GM21576 (cell line): ENCODE measurements around the gene GPR152.

ENCODE experiments used
- ATAC-seq: cut with Tn5 transposase; IDR thresholded peaks from one replicate; pipeline ENCODE4 v1.9.1; 2021; ENCODE audit warnings: mild to moderate bottlenecking, moderate library complexity; ENCODE audit not compliant: unreplicated experiment

The GPR152 gene

GRCh38 chr11:67452141-67452952 is at the start of gene GPR152:
GPR152 (minus strand) TSS chr11:67452729; CDS start chr11:67452724, 5 bp downstream.
- ATAC-seq = no peak

GRCh38 chr11:67501854-67502253 is 49.3 kb upstream of the GPR152 start:
- ATAC-seq = no peak

- ATAC-seq = no peak
Measured at GRCh38 chr11:67500831-67501715, 48.5 kb upstream of the GPR152 start.

DNA sequence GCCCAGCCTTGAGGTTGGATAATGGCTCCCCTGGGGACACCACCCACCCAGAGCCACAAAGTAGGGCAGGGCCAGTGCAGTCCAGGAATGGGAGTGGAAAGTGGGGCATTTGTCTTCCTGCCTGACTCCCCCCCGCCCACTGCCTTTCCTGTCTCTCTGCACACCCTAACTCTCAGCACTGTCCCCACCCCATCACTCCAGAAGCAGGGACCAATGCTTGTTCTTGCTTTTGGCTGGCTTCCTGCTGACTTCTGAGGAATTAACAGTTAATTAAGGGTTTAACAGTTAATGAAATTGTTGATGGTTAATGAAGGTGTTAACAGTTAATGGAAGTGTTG is 47.9 kb upstream of the GPR152 start:
- no peak for ATAC-seq

DNA sequence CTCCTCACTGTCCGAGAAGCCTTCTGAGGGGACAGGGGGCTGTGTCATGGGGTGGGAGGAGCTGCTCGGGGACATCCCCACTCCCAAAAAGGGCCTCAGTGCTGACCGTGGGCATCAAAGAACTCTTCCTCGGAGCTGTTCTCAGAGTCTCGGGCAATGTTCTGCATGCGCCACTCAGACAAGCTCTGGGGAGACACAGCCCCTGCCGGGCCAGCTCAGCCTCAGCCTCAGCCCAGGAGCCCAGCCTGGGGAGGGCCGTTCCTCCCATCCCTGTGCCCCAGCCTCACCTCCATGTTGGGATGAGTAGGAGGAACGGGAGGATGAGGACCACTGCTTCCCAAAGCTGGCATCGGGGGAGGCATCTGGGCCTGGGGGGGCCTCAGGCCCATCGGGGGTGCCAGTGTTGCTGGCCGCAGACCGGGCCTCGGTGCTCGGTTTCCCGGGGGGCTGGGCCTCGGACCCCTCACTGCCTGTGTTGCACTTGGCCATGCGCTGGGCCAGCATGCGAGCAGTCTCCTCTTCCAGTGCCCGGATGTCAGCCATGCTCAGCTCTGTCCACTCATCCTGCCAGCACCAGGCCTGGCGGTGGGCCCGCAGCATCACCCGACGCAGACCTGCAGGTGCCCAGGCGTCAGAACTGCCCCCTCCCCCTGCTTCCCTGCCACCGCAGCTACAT is 47.4 kb upstream of the GPR152 start:
- no peak for ATAC-seq

DNA sequence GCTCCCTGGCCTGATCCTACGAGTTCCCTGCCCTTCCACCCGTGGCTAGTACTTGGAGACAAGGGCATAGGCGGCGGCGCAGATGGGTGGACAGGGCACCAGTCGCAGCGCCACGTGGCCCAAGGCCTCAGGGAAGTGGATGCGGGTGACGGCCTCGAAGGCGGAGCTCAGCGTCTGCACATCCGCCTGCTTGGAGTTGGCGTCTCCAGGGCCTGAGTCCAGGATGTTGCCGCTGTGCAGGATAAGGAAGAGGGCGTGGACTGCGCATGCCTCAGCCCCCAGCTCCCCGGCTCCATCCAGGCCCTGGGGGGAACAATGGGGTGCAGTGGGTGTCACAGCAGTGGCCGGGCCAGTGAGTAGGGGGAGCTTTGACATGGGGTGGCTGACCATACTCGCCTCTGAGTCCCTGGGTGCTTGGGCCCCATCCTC is 46.0 kb upstream of the GPR152 start:
- ATAC-seq = no peak

DNA sequence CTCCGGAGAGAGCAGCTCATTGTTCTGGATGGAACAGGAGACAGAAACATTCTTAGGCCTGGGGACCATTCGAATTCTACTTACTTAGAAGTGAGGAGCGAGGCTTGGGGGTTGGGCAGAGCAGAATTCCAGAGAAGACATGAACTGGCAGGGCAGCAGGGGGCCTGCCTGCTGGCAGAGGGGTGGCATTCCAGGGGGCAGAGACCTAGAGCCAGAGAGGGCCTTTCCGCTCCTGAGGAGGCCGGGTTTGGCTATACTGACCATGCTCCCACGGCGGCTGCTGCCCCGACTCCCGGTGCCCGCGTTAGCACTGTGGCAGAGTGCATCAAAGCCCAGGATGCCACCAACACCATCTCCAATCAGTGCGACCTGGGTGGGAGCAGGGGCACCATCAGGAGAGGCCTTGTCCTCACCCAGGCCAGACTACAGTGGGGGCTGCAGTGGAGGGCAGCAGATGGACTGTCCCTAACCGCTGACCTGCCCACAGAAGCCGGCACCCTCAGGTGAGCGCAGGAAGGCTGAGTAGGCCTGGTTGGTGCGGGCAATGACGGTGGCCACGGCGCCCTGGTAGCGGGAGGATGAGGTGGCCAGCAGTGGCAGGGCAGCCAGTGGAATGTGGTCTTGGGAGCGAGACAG is 45.2 kb upstream of the GPR152 start:
- ATAC-seq = no peak

GRCh38 chr11:67496113-67496512 is 43.6 kb upstream of the GPR152 start:
- no peak for ATAC-seq

GRCh38 chr11:67495234-67496005 is 42.9 kb upstream of the GPR152 start:
- ATAC-seq = no peak

DNA sequence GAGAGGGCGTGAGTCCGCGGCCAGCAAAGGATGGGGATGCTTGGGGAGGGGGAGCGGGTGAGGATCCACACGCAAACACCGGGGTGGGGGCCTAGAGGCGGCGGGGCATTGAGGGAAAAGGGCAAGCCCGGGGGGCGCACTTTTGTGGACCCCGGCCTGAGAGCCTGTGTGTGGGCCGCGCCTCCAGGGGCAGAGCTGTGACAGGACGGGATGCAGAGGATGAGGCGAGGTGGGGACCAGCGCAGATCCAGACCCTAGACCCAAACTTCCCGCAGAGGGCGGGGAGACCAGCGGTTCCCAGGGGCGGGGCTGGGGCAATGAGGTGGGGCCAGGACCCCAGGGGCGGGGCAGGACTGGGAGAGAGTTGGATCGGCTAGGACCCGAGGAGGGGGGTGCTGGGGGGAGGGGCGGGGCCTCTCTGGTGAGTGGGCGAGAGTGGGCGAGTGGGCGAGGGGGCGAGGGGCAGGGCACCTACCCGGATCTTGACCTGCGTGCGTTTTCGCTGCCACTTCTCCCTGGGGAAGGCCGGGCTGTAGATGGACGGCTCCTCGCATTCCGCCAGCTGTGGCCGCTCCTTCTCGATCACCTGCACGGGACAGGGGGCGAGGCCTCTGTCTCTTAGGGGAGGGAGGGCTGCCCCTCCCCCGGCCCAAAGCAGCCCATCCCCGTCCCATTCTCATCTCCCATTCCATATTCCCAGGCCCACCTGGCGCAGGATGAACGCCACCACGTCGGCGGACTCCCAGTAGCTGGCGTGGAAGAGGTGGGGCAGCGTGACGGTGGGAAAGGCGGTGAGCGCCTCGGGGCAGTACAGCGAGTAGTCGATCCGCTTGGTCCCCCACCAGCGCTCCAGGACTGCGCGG is 42.1 kb upstream of the GPR152 start:
- ATAC-seq = no peak

GRCh38 chr11:67493548-67494370 is 41.2 kb upstream of the GPR152 start:
- ATAC-seq = no peak

DNA sequence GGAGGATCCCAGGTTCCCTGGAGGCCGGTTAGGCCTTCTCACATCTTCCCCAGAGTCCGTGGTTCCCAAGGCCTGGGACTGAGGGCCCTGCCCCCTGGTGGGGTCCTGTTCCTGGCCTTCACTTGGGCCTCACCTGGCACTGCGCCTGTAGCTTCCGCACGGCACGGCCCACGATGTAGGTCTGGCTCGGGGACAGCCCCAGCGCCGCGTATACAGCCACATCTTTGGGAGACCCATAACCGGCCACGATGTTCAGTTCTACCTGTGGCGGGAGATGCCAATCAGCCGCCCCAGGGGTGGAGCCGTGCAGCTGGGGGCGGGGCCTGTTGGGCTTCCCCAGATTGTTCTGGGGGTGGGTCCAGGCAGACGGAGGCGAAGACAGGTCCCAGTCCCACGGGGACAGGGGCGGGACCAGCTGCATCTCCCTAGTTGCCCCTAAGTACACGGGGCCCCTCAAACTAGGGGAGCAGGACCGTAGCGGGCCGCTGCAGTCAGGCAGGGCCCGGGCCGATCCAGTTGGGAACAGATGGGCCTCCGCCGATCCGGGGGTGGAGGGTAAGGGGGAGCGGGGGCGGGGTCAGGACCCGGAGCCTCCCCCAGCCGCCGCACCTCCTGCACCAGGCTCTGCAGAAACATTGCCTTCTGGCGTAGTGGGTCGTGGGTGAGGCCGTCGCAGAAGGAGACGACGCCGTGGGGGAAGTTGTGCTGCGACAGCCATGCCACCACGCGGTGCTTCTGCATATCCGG is 40.4 kb upstream of the GPR152 start:
- ATAC-seq = no peak

GRCh38 chr11:67492069-67492727 is 39.7 kb upstream of the GPR152 start:
- ATAC-seq = no peak

DNA sequence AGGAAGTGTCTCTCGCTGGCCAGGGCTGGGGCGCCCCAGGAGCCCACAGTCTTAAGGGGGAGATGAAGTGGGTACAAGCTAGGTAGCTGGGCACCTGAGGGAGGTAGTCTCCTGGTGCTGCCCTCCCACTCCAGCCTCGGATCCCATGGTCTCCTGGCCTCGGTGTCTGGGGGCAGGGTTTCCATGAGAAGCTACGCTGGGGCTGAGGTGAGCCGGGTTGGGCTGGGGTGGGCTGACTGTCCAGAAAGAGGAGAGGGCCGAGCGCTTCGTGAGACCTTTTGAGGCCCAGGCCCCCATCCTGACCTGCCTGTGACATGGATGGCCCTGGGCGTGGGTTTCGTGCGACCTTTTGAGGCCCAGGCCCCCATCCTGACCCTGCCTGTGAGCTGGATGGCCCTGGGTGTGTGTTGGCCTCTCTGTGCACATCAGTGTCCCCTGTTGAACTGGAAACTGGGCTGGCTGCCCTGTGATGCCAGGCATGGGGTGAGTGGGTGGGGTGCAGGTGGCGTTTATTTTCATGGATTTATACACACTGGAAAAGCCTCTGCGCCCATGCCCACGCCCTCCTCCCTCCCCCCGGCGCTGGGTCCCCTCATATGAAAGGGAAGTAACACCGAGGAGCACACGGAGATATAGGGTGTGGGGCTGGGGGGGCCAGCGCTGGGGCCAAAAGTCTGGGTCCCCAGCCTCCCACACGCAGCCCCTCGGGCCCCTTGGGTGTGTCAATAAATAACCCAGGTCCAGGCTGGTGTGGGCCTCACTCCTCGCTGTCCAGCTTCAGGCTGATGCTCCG is 38.9 kb upstream of the GPR152 start:
- no peak for ATAC-seq

DNA sequence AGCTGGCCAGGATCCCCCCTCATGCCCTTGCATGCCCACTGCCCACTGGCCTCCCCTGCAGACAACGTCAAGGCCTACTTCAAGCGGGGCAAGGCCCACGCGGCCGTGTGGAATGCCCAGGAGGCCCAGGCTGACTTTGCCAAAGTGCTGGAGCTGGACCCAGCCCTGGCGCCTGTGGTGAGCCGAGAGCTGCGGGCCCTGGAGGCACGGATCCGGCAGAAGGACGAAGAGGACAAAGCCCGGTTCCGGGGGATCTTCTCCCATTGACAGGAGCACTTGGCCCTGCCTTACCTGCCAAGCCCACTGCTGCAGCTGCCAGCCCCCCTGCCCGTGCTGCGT is 38.2 kb upstream of the GPR152 start:
- no peak for ATAC-seq

DNA sequence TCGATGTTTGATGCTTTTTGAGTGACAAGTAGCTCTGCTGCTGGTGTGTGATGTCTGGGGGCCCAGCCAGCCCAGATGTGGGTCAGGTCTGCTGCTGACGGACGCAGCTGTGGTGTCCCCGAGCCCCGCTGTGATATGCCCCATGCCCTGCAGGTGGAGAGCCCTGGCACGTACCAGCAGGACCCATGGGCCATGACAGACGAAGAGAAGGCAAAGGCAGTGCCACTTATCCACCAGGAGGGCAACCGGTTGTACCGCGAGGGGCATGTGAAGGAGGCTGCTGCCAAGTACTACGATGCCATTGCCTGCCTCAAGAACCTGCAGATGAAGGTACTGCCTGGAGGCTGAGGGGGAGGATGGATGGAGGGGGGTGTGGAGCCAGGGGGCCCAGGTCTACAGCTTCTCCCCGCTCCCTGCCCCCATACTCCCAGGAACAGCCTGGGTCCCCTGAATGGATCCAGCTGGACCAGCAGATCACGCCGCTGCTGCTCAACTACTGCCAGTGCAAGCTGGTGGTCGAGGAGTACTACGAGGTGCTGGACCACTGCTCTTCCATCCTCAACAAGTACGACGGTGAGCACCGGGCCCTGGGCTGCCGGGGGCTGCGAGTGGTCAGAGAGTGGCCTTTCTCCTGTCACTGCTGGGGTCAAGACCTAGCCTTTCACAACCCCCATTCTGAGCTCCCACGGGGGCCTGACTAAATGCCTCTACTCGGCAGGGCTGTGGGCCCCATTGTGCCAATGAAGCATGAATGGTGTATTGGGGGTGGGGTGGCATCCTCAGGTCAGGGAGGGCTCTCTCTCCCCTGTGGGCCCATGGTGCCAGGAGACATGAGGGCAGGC is 37.6 kb upstream of the GPR152 start:
- no peak for ATAC-seq
